ENCODE results near the gene NGFR. TPM values are rescaled to one million over a fixed set of nuclear protein-coding genes. Genes with fewer than 3 reads are reported as not detected.

Gene NGFR
- polyA plus RNA-seq, 1 of the 3 experiments (the other 2 are of a cell fraction), result 0.76 TPM

DNA sequence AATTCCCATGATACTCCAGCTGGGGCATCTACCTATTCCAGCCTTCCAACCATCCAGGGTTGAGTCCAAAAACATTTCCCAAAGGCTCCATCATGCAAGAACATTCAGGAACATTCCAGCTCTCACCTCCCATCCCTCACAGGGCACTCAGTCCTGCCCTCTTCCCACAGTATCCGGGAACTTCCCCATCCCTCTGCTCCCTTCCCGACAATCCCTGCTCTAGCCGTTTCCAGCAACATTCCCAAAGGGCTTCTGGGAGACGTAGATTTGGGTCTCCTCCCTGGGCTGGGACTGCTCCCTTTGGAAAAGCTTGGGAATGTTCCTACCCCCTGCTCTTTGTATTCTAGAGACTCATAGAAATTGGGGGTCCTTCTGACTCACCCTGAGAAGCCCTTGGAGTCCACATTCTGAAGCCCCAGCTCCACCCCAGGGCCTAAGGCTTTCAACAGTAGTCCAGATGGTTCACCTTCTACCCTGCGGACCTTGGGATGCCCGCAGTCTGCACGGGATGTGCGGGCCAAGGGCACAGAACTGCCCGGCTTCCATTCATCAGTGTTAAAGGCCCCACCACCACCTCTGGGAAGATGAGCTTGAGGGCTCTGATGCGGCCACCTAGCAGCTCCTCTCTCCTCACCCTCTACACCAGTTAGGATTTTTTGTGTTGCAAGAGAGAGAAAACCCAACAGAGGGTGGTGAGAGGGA lies 25.4 kb downstream of the NGFR start:
- TF ChIP-seq, protein P1, sequence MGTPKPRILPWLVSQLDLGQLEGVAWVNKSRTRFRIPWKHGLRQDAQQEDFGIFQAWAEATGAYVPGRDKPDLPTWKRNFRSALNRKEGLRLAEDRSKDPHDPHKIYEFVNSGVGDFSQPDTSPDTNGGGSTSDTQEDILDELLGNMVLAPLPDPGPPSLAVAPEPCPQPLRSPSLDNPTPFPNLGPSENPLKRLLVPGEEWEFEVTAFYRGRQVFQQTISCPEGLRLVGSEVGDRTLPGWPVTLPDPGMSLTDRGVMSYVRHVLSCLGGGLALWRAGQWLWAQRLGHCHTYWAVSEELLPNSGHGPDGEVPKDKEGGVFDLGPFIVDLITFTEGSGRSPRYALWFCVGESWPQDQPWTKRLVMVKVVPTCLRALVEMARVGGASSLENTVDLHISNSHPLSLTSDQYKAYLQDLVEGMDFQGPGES (IDR thresholded peaks at IDR 0.05; ENCODE audit: low read depth, low read length), result no peak
- TF ChIP-seq EP300 (IDR thresholded peaks at IDR 0.05; ENCODE audit: borderline replicate concordance in 1 of 2, low read depth in 1 of 2, low read length in 1 of 2) (0 out of 4 replicates have a peak, but pooled peaks of 1 of the 2 experiments have one; percentile 2), CHD2 (IDR thresholded peaks at IDR 0.05; ENCODE audit: low read length, partially characterized antibody) (no peak)
- Histone ChIP-seq H3K4me3 (ENCODE audit: low read depth in 2 of 2, low read length in 1 of 2) (no peak overlapping the region), H3F3A (replicated peaks; ENCODE audit: insufficient read depth) (no peaks in the 10 kb centered on the region), H3K27ac (ENCODE audit: low read depth in 2 of 2, low read length in 1 of 2) (peak overlapping the region in 1 of 2 experiments; percentile 86; a peak in 1 of 4 replicates), H3K27me3 (ENCODE audit: insufficient read depth) (peaks cover 4% of the 10 kb centered on the region; the same call in 1 of the 2 replicates), H2AFZ (ENCODE audit: low read depth) (no peak overlapping the region), H3K9me2 (no peaks in the 10 kb centered on the region), H4K20me1 (ENCODE audit: insufficient read depth) (no peaks in the 10 kb centered on the region), H3K9me3 (no peaks in the 10 kb centered on the region), H3K36me3 (replicated peaks in 1 of 2; ENCODE audit: control insufficient read depth in 1 of 2, insufficient read depth in 2 of 2, low read length in 1 of 2) (no peaks in the 10 kb centered on the region), H3K4me1 (ENCODE audit: control insufficient read depth in 1 of 2, insufficient read depth in 2 of 2, low read depth in 1 of 2, low read length in 1 of 2) (peaks cover 2 to 63% of the 10 kb centered on the region in 2 experiments), H3K4me2 (no peak overlapping the region), H3K79me2 (ENCODE audit: insufficient read depth) (no peaks in the 10 kb centered on the region), H3K9ac (no peak overlapping the region)
- POLR2A ChIA-PET, result no interaction called here
- CTCF ChIA-PET, result interaction anchor here (0.7 to 11.7 kb wide), 13 partner anchors 9 to 113 kb away, joined by 3 to 144 read pairs (median 4); partner anchors contain the start of gene NGFR
- peak; percentile 12 for DNase-seq
- 80% methylated on average over 10 of the region's 10 CpGs for WGBS (ENCODE audit: low lambda C conversion rate)

DNA sequence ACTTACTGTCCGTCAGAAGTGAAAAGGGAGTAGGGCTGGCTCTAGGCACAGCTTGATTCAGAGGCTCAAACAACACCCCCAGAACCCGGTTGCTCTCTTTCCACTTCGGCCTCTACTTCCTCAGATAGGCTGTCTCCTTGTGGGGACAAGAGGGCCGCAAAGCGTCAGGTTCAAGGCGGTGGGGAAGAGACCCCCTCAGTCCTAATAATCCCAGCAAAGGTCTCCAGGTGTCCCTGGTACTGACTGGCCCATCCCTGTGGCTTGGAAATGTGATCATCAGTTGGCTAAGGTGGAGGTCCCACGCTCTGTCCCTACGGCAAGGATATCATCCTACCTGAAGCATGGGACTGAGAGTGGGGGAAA lies 26.0 kb downstream of the NGFR start:
- Histone ChIP-seq H4K20me1 (ENCODE audit: insufficient read depth) (no peaks in the 10 kb centered on the region), H3F3A (replicated peaks; ENCODE audit: insufficient read depth) (no peaks in the 10 kb centered on the region), H3K9ac (no peak overlapping the region), H3K4me1 (ENCODE audit: control insufficient read depth in 1 of 2, insufficient read depth in 2 of 2, low read depth in 1 of 2, low read length in 1 of 2) (peaks cover 0 to 58% of the 10 kb centered on the region in 2 experiments; a peak in 1 of 4 replicates), H3K4me3 (ENCODE audit: low read depth in 2 of 2, low read length in 1 of 2) (no peak overlapping the region), H3K4me2 (no peak overlapping the region), H2AFZ (ENCODE audit: low read depth) (no peak overlapping the region), H3K27ac (ENCODE audit: low read depth in 2 of 2, low read length in 1 of 2) (no peak overlapping the region; a peak in 1 of 4 replicates), H3K27me3 (ENCODE audit: insufficient read depth) (peaks cover 4% of the 10 kb centered on the region; the same call in 1 of the 2 replicates), H3K9me3 (no peaks in the 10 kb centered on the region), H3K36me3 (replicated peaks in 1 of 2; ENCODE audit: control insufficient read depth in 1 of 2, insufficient read depth in 2 of 2, low read length in 1 of 2) (no peaks in the 10 kb centered on the region), H3K9me2 (no peaks in the 10 kb centered on the region), H3K79me2 (ENCODE audit: insufficient read depth) (no peaks in the 10 kb centered on the region)
- DNase-seq, result peak; percentile 14
- ChIA-PET CTCF (interaction anchor here (0.7 to 11.7 kb wide), 8 partner anchors 10 to 113 kb away, joined by 3 to 144 read pairs (median 5); partner anchors contain the start of gene NGFR), POLR2A (no interaction called here)
- no peak for TF ChIP-seq FOXM1 (IDR thresholded peaks at IDR 0.05; ENCODE audit: low read depth)
- no peak for TF ChIP-seq RCOR1 (IDR thresholded peaks at IDR 0.05; ENCODE audit: low read length)
- TF ChIP-seq YY1 (IDR thresholded peaks at IDR 0.05; ENCODE audit: low read depth), result no peak
- no peak for TF ChIP-seq EP300 (IDR thresholded peaks at IDR 0.05; ENCODE audit: borderline replicate concordance in 1 of 2, low read depth in 1 of 2, low read length in 1 of 2)
- TF ChIP-seq TEAD4 (IDR thresholded peaks at IDR 0.05; ENCODE audit: borderline replicate concordance, insufficient read depth), result no peak
- TF ChIP-seq SIN3A (IDR thresholded peaks at IDR 0.05; ENCODE audit: borderline replicate concordance, low read depth, low read length), result no peak
- WGBS (ENCODE audit: low lambda C conversion rate), result 75% methylated on average over 8 of the region's 8 CpGs
